Mucosa of gallbladder (tissue), 1 donor: Measurements from ENCODE around the gene S100A12. TPM values are rescaled to one million over a fixed set of nuclear protein-coding genes. Genes with fewer than 3 reads are reported as not detected.
"Not testable (repeated sequence)": the region's sequence is repeated elsewhere in the genome, so short reads cannot be mapped to it uniquely, and the experiment has no call there.

Experiments
- DNase-seq: peaks from one replicate; pipeline ENCODE4 v3.0.0-alpha.2; 2020; ENCODE audit warnings: low spot score
- total RNA-seq: library from RNA; stranded (reverse); gene quantifications from one replicate; pipeline ENCODE4 v1.2.1, GENCODE V29; 2021
- donor health status: DM: no; HTN: no; CAD: no.

Gene S100A12
- total RNA-seq, 1 donor from 2014 or later, result 0.75 TPM

- DNase-seq, result no peak
These were observed 22.0 kb downstream of the S100A12 start for GRCh38 chr1:153353226-153353947.

- DNase-seq, result peak; percentile 63
These were observed 22.9 kb downstream of the S100A12 start for GRCh38 chr1:153352523-153352922.

DNA sequence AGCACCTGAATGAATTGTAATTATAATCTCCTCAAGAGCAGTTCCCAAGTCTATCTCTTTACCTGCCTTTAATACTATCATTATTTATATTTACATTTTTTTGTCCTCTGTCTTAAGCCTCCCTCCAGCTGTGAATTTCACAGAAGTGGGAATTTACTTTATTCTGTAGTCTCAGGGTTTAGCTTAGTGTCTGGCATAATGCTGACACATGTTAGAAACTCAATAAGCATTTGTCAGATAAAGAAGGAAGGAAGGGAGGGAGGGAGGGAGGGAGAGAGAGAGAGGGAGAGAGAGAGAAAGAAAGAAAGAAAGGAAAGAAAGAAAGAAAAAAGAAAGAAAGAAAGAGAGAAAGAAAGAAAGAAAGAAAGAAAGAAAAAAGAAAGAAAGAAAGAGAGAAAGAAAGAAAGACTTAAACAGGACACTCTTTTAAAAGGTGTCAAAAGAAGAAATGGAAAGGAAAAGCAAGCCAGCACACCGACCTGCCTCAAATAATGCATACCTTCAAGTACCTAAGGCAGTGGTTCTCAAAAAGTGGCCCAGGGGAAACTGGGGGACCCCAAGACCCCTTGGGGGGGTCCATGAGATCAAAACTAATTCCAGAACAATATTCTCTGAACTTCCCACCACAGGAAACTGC, 25.0 kb downstream of the S100A12 start:
- no peak for DNase-seq

GRCh38 chr1:153349363-153350320, 25.8 kb downstream of the S100A12 start:
- DNase-seq, result peak; percentile 5

DNA sequence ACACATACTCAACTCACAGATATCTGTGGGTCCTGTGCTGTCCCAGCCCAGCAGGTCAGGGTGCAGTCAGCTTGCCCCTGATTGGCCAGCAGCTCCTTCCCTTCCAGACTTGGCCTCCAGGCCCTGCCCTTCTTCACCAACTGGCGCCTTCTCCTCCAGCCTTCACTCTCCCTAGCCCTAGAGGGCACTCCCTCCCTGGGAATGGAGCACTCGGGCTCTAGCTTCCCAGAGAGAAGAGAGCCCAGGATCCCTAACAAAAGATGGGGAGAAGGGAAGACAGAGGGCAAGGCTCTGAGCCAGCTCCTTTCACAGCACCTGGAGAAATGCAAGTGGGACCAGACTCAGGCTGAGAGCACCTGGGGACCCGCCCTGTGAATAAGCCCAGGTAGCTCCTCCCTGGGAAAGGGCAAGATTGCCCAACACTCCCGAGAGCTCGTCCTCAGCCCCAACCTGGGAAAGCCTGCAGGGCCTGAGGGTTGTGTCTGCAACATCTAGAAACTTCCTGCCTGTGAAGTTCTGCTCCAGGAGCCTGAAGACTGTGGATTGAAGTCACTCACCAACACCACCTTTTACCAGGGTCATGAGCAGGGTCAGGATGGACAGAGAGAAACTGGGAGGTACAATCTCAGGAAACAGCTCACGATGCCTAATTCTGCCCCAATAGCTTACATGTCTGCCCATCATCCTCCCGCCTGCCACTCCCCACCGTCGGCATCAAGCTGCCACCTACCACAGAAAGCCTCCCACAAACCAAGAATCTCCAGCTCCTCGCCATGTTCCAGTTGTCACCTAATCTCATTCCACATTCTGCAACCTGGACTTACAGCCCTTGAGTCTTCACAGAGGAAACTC, 26.7 kb downstream of the S100A12 start, which contains the start of gene PGLYRP4:
PGLYRP4 (minus strand) TSS at position 331 of the 852 bp plus-strand sequence. CDS start 909 bp downstream, outside the sequence.
- peak; percentile 6 for DNase-seq

GRCh38 chr1:153347856-153348255, 27.6 kb downstream of the S100A12 start:
- peak; percentile 7 for DNase-seq

DNA sequence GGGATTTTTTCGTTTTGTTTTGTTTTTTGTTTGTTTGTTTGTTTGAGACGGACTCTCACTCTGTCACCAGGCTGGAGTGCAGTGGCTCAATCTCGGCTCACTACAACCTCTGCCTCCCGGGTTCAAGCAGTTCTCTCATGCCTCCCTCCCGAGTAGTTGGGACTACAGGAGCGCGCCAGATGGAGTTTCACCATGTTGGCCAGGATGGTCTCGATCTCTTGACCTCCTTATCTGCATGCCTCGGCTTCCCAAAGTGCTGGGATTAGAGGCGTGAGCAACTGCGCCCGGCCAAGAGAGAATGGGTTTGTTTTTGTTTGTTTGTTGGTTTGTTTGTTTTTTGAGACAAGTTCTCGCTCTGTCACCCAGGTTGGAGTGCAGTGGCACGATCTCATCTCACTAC, 28.4 kb downstream of the S100A12 start:
- not testable (repeated sequence) for DNase-seq

DNA sequence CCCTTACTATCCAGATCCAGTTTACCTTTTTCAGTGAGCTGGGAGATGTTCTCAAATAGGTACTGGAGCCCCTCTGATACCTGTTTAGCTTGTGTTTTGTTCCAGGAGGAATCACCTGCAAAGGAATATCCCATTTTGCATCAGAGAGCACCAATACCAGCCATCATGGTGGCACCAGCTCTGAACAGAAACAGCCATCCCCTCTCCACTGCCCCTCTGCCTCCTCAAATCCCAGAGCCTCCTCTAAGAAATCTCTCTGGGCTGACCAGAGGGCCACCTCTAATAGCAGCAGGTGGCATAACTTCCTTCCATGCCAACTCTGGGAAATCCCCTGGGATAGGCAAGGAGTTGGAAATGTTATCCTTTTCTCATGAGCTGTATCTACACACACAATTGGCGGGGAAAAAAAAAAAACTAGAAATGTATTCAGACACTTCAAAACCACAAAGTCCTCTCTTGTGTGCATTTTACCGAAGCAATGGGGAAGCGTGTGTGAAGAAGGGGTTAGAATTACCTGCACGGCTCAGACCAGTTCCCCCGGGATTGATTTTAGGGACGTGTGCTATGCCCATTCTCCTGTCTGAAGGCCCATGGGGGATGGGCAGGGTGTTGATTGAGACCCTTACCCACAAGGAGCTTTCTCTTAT, 29.2 kb downstream of the S100A12 start:
- DNase-seq, result no peak

GRCh38 chr1:153345187-153346076, 30.0 kb downstream of the S100A12 start:
- DNase-seq, result peak; percentile 6

GRCh38 chr1:153344718-153345025, 30.7 kb downstream of the S100A12 start:
- DNase-seq, result peak; percentile 8

GRCh38 chr1:153343811-153344717, 31.4 kb downstream of the S100A12 start:
- no peak for DNase-seq

DNA sequence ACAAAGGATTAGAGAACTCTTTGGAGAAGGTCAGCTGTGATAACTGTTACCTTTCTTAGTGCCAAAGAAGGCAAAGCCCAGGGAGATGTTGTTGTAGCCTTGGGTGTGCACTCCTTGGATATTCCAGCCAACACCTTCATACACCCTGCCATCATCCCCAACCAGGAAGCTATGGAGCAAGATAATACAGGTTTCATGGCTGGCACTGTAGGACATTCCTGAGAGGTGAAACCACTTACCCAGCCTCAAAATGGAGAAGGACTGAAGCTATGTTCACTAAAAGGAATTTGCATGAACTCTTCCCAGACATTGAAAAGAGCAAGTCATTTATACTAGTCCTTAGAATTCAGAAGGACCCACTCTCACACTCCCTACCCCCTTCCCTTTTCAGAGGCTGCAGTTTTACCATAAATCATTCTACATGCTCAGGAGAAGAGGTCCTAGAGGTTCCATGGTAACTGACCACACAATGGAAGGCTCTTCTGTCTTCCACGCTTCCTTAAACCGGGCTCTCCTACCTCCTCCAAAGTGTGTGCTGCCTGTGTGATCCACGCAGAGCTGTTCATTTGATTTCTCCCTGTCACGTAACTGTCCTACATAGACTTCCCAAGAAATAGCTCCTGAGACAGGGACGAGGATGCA, 32.3 kb downstream of the S100A12 start:
- peak; percentile 2 for DNase-seq

DNA sequence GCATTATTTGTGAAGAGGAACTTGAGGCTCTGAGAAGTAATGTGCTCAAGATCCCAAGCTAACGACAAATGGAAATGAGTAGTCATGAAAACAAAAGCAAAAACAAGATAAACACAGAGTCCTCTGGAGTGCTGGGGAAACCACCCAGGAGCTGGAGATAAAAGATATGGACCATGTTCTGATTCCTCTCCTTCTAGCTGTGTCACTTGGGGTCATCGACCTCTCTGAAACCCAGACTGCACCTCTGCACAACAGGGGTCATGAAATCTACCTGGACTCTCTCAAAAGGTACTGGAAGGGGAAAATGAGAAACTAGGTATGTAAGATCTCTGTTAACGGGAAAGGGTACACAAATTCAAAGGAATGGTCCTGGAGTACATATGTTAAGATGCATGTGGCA, 33.2 kb downstream of the S100A12 start:
- DNase-seq, result no peak

DNA sequence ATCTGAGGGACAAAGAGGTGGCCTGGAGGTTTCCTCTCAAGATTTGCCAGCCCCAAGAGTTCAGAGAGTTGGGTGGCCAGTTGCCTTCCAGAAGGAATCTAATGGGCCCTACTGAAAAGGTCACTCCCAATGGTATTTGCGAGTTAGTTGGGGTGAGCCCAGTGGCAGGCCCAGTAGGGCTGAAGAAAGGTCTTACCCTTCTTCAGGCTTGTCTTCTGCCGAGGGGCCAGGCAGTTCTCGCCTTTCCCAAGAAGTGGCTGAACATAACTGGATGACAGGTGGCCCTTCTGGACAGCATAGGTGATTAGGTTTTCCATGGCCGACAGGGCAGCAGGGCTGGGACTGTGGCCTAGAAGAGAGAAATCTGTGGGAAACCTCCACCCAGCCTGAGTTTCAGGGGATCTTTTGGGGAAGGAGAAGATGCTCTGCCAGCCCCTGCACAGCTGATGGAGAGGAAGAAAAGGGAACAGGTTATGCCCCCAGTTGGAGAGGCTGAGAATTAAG, 33.9 kb downstream of the S100A12 start:
- DNase-seq, result no peak

GRCh38 chr1:153340356-153340755, 35.1 kb downstream of the S100A12 start:
- no peak for DNase-seq

GRCh38 chr1:153339802-153340201, 35.6 kb downstream of the S100A12 start:
- DNase-seq, result no peak

- DNase-seq, result no peak
These were observed 37.2 kb downstream of the S100A12 start for GRCh38 chr1:153337980-153338853.
